Smooth muscle cell (in vitro differentiated cells): Measurements from ENCODE around the gene ANP32E. TPM values are rescaled to one million over a fixed set of nuclear protein-coding genes. Genes with fewer than 3 reads are reported as not detected.
A peak's percentile ranks its signal among the peaks of the same experiment; 100 is the strongest.
"Not testable (repeated sequence)": the region's sequence is repeated elsewhere in the genome, so short reads cannot be mapped to it uniquely, and the experiment has no call there.

Source experiments
- DNase-seq: peaks from one replicate; lab custom pipeline; 2025; ENCODE audit not compliant: unreplicated experiment; lab: John Stamatoyannopoulos, UW
- H2AFZ ChIP-seq: fragments of 200-600 bp; sonication (generic); 2 replicates; pipeline ENCODE4 v1.6.0; 2016; ENCODE audit warnings: antibody characterized with exemption, low read depth, mild to moderate bottlenecking
- H3F3A ChIP-seq: fragments of 200-600 bp; sonication (generic); 2 replicates; pipeline ENCODE4 v1.6.0; 2017; ENCODE audit warnings: antibody characterized with exemption, low read depth
- H3K27ac ChIP-seq: fragments of 200-600 bp; sonication (generic); 2 replicates; pipeline ENCODE4 v1.5.1; 2016; ENCODE audit warnings: low read depth, mild to moderate bottlenecking
- H3K27me3 ChIP-seq: fragments of 200-600 bp; sonication (generic); 2 replicates; pipeline ENCODE4 v1.6.1; 2016; ENCODE audit warnings: low read depth, mild to moderate bottlenecking
- H3K36me3 ChIP-seq: fragments of 200-600 bp; sonication (generic); 2 replicates; pipeline ENCODE4 v1.5.1; 2016; ENCODE audit warnings: low read depth
- H3K4me1 ChIP-seq: fragments of 200-600 bp; sonication (generic); 2 replicates; pipeline ENCODE4 v1.5.1; 2016; ENCODE audit warnings: low read depth
- H3K4me2 ChIP-seq: fragments of 200-600 bp; sonication (generic); 2 replicates; pipeline ENCODE4 v1.6.0; 2016; ENCODE audit warnings: mild to moderate bottlenecking
- H3K4me3 ChIP-seq: fragments of 200-600 bp; sonication (generic); 2 replicates; pipeline ENCODE4 v1.5.1; 2016; ENCODE audit warnings: mild to moderate bottlenecking
- H3K79me2 ChIP-seq: fragments of 200-600 bp; sonication (generic); 2 replicates; pipeline ENCODE4 v1.6.0; 2016; ENCODE audit warnings: low read depth, mild to moderate bottlenecking
- H3K9ac ChIP-seq: fragments of 200-600 bp; sonication (generic); 2 replicates; pipeline ENCODE4 v1.6.0; 2016; ENCODE audit warnings: low read depth
- H3K9me3 ChIP-seq: fragments of 200-600 bp; sonication (generic); replicated peaks from 2 replicates; pipeline ENCODE4 v1.5.1; 2016; ENCODE audit warnings: low read depth
- H4K20me1 ChIP-seq: fragments of 200-600 bp; sonication (generic); 2 replicates; pipeline ENCODE4 v1.6.0; 2016; ENCODE audit warnings: low read depth
- WGBS: methylation state at CpG from one replicate; pipeline ENCODE4 v1.1.7; 2016; ENCODE audit warnings: low lambda C conversion rate; 5-methylcytosine and 5-hydroxymethylcytosine counted together
- polyA plus RNA-seq: library from polyadenylated mRNA; unstranded; fragments of >200 nt; fragmentation: Nextera tagmentation; extraction: Ambion mirVana; gene quantifications from 2 replicates; pipeline ENCODE4 v1.2.1, GENCODE V29; 2016
- total RNA-seq: library from RNA; depleted of rRNA; stranded (reverse); fragments of >200 nt; gene quantifications from 2 replicates; pipeline ENCODE4 v1.2.3, GENCODE V29; 2014
- TF ChIP-seq, protein P1 (sequence below): fragments of 200-600 bp; sonication (generic); IDR thresholded peaks from 2 replicates; pipeline ENCODE4 v1.5.1; 2017; ENCODE audit warnings: borderline replicate concordance, mild to moderate bottlenecking, antibody characterized with exemption; ENCODE audit not compliant: insufficient read depth, poor library complexity, severe bottlenecking

Gene ANP32E
- total and polyA plus RNA-seq, 2 experiments from 2014 or later, result 25.0 to 36.5 TPM

DNA sequence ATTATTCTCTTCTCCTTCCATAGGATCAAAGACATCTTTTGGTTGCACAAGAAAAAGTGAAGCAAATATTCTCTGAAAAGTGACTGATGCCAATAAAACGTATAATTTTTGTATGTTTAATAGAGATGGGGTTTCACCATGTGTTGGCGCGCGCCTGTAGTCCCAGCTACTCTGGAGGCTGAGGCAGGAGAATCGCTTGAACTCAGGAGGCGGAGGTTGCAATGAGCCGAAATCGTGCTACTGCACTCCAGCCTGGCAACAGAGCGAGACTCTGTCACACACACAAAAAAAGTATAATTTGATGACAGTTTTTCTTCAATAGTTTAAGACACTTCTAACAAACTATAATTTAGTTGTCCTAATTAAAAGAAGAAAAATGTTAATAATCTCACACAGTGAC, 23.8 kb downstream of the ANP32E start:
- Histone ChIP-seq H3K27me3 (no peaks in the 10 kb centered on the region), H3K79me2 (no peaks in the 10 kb centered on the region), H4K20me1 (no peaks in the 10 kb centered on the region), H3K27ac (no peak overlapping the region), H3K9ac (no peak overlapping the region), H2AFZ (no peak overlapping the region), H3K4me2 (no peak overlapping the region), H3K4me1 (peaks cover 6% of the 10 kb centered on the region), H3F3A (no peaks in the 10 kb centered on the region), H3K4me3 (no peak overlapping the region), H3K9me3 (no peaks in the 10 kb centered on the region), H3K36me3 (no peaks in the 10 kb centered on the region)
- no peak for DNase-seq
- TF ChIP-seq, protein P1, sequence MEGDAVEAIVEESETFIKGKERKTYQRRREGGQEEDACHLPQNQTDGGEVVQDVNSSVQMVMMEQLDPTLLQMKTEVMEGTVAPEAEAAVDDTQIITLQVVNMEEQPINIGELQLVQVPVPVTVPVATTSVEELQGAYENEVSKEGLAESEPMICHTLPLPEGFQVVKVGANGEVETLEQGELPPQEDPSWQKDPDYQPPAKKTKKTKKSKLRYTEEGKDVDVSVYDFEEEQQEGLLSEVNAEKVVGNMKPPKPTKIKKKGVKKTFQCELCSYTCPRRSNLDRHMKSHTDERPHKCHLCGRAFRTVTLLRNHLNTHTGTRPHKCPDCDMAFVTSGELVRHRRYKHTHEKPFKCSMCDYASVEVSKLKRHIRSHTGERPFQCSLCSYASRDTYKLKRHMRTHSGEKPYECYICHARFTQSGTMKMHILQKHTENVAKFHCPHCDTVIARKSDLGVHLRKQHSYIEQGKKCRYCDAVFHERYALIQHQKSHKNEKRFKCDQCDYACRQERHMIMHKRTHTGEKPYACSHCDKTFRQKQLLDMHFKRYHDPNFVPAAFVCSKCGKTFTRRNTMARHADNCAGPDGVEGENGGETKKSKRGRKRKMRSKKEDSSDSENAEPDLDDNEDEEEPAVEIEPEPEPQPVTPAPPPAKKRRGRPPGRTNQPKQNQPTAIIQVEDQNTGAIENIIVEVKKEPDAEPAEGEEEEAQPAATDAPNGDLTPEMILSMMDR, result no peak
- 96% methylated on average over 9 of the region's 9 CpGs for WGBS

DNA sequence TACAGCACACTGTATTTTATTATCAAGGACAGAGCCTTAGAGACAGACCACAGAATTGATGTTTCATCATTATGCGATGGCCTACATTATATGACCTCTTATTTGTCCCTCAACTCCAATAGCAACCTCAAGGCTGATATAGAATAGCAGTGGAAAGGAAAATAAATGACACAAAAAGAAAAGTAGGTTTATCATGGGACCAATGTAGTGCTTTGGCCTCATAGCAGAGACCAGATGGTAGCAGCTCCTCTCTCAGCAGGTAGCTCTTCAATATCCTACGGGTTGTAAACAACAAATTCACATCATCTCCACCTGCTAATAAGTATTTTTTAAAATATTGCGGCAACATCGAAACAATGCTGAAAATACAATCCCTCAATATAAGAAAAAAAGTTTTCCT, 25.2 kb downstream of the ANP32E start:
- Histone ChIP-seq H3K27me3 (no peaks in the 10 kb centered on the region), H3K27ac (no peak overlapping the region), H3K36me3 (no peaks in the 10 kb centered on the region), H3K9me3 (no peaks in the 10 kb centered on the region), H3K4me3 (no peak overlapping the region), H3K4me2 (no peak overlapping the region), H3K9ac (no peak overlapping the region), H4K20me1 (no peaks in the 10 kb centered on the region), H3K4me1 (peaks cover 6% of the 10 kb centered on the region), H3F3A (no peaks in the 10 kb centered on the region), H3K79me2 (no peaks in the 10 kb centered on the region), H2AFZ (no peak overlapping the region)
- TF ChIP-seq, protein P1, result no peak
- DNase-seq, result no peak
- 97% methylated on average over 4 of the region's 4 CpGs for WGBS

GRCh38 chr1:150210091-150210490, 25.8 kb downstream of the ANP32E start:
- 94% methylated on average over 4 of the region's 4 CpGs for WGBS

DNA sequence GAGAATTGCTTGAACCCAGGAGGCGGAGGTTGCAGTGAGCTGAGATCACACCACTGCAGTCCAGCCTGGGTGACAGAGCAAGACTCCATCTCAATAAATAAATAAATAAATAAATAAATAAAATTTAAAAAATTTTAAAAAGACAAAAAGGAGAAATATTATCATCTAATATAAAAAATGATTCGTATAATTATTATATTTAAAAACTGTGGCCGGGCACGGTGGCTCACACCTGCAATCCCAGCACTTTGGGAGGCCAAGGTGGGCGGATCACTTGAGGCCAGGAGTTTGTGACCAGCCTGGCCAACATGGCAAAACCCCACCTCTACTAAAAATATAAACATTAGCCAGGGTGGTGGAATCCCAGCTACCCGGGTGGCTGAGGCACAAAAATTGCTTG, 27.5 kb downstream of the ANP32E start:
- H3F3A ChIP-seq, DNase-seq, H2AFZ ChIP-seq, H4K20me1 ChIP-seq, H3K9ac ChIP-seq, H3K27me3 ChIP-seq, H3K79me2 ChIP-seq, H3K27ac ChIP-seq, H3K4me3 ChIP-seq, H3K9me3 ChIP-seq, H3K4me2 ChIP-seq, H3K4me1 ChIP-seq, H3K36me3 ChIP-seq: not testable (repeated sequence)
- 96% methylated on average over 6 of the region's 6 CpGs for WGBS

More at GRCh38 chr1:150210091-150210490, 25.8 kb downstream of the ANP32E start:
- DNase-seq, result no peak
- H4K20me1 ChIP-seq, result no peaks in the 10 kb centered on the region
- H3F3A ChIP-seq, result no peaks in the 10 kb centered on the region
- H3K9ac ChIP-seq, result no peak overlapping the region
- H3K4me2 ChIP-seq, result no peak overlapping the region
- no peaks in the 10 kb centered on the region for H3K9me3 ChIP-seq
- H3K4me3 ChIP-seq, result no peak overlapping the region
- no peak overlapping the region for H3K27ac ChIP-seq
- peak overlapping the region; percentile 41 for H2AFZ ChIP-seq
- H3K79me2 ChIP-seq, result no peaks in the 10 kb centered on the region
- no peaks in the 10 kb centered on the region for H3K36me3 ChIP-seq
- TF ChIP-seq, protein P1, result no peak
- H3K27me3 ChIP-seq, result no peaks in the 10 kb centered on the region
- peaks cover 6% of the 10 kb centered on the region for H3K4me1 ChIP-seq
